ENCODE data around the gene BEND7. TPM values are rescaled to one million over a fixed set of nuclear protein-coding genes. Genes with fewer than 3 reads are reported as not detected.
"Not testable (repeated sequence)": the region's sequence is repeated elsewhere in the genome, so short reads cannot be mapped to it uniquely, and the experiment has no call there.

Gene BEND7
- total and polyA plus RNA-seq, 4 donors, result 4.9 to 27.6 (median 10.4) TPM

DNA sequence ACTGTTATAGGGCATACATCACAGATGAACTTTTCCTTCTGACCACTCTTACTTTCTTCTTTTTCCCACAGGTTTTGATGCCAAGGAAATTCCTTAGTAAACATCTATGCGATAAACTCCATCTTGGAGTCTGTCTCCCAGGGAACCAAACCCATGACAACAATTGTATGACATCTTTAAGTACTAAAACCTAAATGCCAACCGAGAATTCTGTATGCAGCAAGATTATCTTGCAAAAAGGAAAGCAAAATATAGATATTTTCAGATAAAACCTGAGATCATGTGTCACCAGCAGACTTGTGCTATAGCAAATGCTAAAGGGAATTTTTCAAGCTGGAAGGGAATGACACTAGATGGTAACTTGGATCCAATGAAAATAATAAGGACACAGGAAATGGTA lies 22.0 kb upstream of the BEND7 start:
- 66 to 90% methylated on average over 2 of the region's 2 CpGs for WGBS, 2 donors
- no peaks in the 10 kb centered on the region for H3K27me3 ChIP-seq (ENCODE audit: control insufficient read depth in 3 of 3, insufficient read depth in 3 of 3, low read length in 2 of 3)
- peaks cover 0 to under 1% (median 0%) of the 10 kb centered on the region in 5 donors for H3K4me1 ChIP-seq (ENCODE audit: control insufficient read depth in 5 of 5, insufficient read depth in 5 of 5, low read length in 5 of 5)
- peaks cover 3 to 10% (median 4%) of the 10 kb centered on the region in 4 donors for H3K9me3 ChIP-seq (ENCODE audit: control insufficient read depth in 4 of 4, insufficient read depth in 3 of 4, low read length in 3 of 4)
- no peaks in the 10 kb centered on the region for H3K36me3 ChIP-seq (ENCODE audit: control insufficient read depth in 4 of 4, insufficient read depth in 4 of 4, low read length in 4 of 4)
- no peak overlapping the region for H3K27ac ChIP-seq (ENCODE audit: low read depth in 1 of 2, low read length in 1 of 2)
- ATAC-seq (ENCODE audit: insufficient read depth, low FRiP score), result no peak
- H3K9ac ChIP-seq (ENCODE audit: insufficient read depth in 1 of 2, low read length in 2 of 2), result no peak overlapping the region
- TF ChIP-seq, protein P1, sequence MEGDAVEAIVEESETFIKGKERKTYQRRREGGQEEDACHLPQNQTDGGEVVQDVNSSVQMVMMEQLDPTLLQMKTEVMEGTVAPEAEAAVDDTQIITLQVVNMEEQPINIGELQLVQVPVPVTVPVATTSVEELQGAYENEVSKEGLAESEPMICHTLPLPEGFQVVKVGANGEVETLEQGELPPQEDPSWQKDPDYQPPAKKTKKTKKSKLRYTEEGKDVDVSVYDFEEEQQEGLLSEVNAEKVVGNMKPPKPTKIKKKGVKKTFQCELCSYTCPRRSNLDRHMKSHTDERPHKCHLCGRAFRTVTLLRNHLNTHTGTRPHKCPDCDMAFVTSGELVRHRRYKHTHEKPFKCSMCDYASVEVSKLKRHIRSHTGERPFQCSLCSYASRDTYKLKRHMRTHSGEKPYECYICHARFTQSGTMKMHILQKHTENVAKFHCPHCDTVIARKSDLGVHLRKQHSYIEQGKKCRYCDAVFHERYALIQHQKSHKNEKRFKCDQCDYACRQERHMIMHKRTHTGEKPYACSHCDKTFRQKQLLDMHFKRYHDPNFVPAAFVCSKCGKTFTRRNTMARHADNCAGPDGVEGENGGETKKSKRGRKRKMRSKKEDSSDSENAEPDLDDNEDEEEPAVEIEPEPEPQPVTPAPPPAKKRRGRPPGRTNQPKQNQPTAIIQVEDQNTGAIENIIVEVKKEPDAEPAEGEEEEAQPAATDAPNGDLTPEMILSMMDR (IDR thresholded peaks at IDR 0.05; ENCODE audit: control extremely low read depth, extremely low read depth), result no peak
- no peak overlapping the region for H3K4me3 ChIP-seq
- no peak for DNase-seq

DNA sequence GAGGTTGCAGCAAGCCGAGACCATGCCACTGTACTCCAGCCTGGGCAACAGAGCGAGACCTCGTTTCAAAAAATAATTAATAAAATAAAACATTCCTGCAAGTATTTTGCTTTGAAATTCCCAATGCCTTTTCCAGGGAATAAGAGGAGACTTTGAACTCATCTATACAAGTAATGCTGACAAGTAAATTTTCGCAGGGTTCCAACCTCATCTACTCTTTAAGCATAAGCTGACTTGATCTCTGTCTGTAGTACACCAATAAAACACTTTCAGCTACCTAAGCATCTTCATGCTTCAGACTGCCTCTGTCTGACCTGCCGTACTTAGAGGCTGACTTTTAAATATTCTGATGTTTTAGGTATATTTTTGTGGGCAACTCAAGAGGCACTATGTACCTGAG lies 13.7 kb upstream of the BEND7 start:
- Histone ChIP-seq H3K27me3 (ENCODE audit: control insufficient read depth in 3 of 3, insufficient read depth in 3 of 3, low read length in 2 of 3) (peaks cover 0 to 17% (median 6%) of the 10 kb centered on the region in 3 donors), H3K9me3 (ENCODE audit: control insufficient read depth in 4 of 4, insufficient read depth in 3 of 4, low read length in 3 of 4) (no peaks in the 10 kb centered on the region), H3K27ac (ENCODE audit: low read depth in 1 of 2, low read length in 1 of 2) (no peak overlapping the region), H3K4me3 (no peak overlapping the region), H3K4me1 (ENCODE audit: control insufficient read depth in 5 of 5, insufficient read depth in 5 of 5, low read length in 5 of 5) (no peaks in the 10 kb centered on the region), H3K36me3 (ENCODE audit: control insufficient read depth in 4 of 4, insufficient read depth in 4 of 4, low read length in 4 of 4) (no peaks in the 10 kb centered on the region), H3K9ac (ENCODE audit: insufficient read depth in 1 of 2, low read length in 2 of 2) (no peak overlapping the region)
- DNase-seq (no peak), ATAC-seq (ENCODE audit: insufficient read depth, low FRiP score) (no peak)
- 87 to 94% methylated on average over 5 of the region's 5 CpGs for WGBS, 2 donors
- TF ChIP-seq, protein P1 (IDR thresholded peaks at IDR 0.05; ENCODE audit: control extremely low read depth, extremely low read depth), result no peak

DNA sequence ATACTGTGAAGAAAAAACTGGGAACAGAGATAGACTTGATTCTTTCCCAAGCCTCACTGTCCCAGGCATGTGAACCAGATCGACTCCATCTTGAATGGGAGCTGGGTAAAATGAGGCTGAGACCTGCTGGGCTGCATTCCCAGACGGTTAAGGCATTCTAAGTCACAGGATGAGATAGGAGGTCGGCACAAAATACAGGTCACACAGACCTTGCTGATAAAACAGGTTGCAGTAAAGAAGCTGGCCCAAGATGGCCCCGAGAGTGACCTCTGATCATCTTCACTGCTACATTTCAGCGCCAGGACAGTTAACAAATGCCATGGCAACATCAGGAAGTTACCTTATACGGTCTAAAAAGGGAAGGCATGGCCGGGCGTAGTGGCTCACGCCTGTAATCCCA lies 9.2 kb upstream of the BEND7 start:
- H3K27me3 ChIP-seq (ENCODE audit: control insufficient read depth in 3 of 3, insufficient read depth in 3 of 3, low read length in 2 of 3), result peaks cover 0 to 10% (median 10%) of the 10 kb centered on the region in 3 donors
- WGBS, 2 donors, result 63 to 71% methylated on average over 9 of the region's 9 CpGs
- not testable (repeated sequence) for H3K4me3 ChIP-seq; H3K36me3 ChIP-seq (ENCODE audit: control insufficient read depth in 4 of 4, insufficient read depth in 4 of 4, low read length in 4 of 4); DNase-seq; H3K9me3 ChIP-seq (ENCODE audit: control insufficient read depth in 4 of 4, insufficient read depth in 3 of 4, low read length in 3 of 4); H3K27ac ChIP-seq (ENCODE audit: low read depth in 1 of 2, low read length in 1 of 2); H3K9ac ChIP-seq (ENCODE audit: insufficient read depth in 1 of 2, low read length in 2 of 2); ATAC-seq (ENCODE audit: insufficient read depth, low FRiP score); H3K4me1 ChIP-seq (ENCODE audit: control insufficient read depth in 5 of 5, insufficient read depth in 5 of 5, low read length in 5 of 5)

DNA sequence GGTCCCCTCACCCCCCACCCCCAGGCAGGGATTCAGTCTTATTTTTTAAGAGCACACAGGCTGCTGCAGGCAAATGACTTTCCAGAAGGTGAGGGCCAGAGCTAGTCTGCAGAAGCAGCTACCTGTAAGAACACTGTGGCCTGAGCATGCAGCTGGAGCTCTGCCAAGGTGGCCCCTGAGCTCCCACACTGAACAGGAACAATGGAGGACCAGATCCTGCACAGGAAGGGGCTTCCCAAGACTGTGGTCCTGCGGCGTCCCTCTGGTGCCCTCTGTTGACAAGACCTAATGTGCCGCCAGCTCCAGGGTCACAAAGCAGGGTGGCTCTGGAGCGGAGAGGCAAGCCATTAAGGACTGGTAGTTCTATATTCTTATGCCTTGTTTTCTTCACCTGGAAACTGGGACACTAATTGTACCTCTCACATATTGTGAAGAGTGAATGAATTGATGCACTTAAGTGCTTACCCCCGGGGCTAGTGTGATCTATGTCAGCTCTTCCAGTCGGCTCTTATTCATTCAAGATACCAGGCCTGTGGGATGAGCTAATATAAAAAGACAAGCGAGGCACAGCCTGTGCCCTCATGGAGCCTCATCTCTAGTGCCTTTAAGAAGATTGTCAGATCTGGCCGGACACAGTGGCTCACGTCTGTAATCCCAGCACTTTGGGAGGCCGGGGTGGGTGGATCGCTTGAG lies 8.0 kb upstream of the BEND7 start:
- Histone ChIP-seq H3K4me3 (no peak overlapping the region), H3K9ac (ENCODE audit: insufficient read depth in 1 of 2, low read length in 2 of 2) (no peak overlapping the region), H3K27ac (ENCODE audit: low read depth in 1 of 2, low read length in 1 of 2) (no peak overlapping the region), H3K4me1 (ENCODE audit: control insufficient read depth in 5 of 5, insufficient read depth in 5 of 5, low read length in 5 of 5) (no peaks in the 10 kb centered on the region), H3K36me3 (ENCODE audit: control insufficient read depth in 4 of 4, insufficient read depth in 4 of 4, low read length in 4 of 4) (no peaks in the 10 kb centered on the region), H3K27me3 (ENCODE audit: control insufficient read depth in 3 of 3, insufficient read depth in 3 of 3, low read length in 2 of 3) (peaks cover 0 to 14% (median 12%) of the 10 kb centered on the region in 3 donors), H3K9me3 (ENCODE audit: control insufficient read depth in 4 of 4, insufficient read depth in 3 of 4, low read length in 3 of 4) (no peaks in the 10 kb centered on the region)
- DNase-seq, result peak; percentile 69 to 80 (median 79)
- peak; percentile 45 for ATAC-seq (ENCODE audit: insufficient read depth, low FRiP score)
- TF ChIP-seq, protein P1 (IDR thresholded peaks at IDR 0.05; ENCODE audit: control extremely low read depth, extremely low read depth), result peak; percentile 28
- 56 to 62% methylated on average over 11 of the region's 11 CpGs for WGBS, 2 donors

Measured in lung (tissue), 12 donors.